Psoas muscle (tissue), 8 donors: ENCODE measurements around the gene NR2F6. TPM values are rescaled to one million over a fixed set of nuclear protein-coding genes. Genes with fewer than 3 reads are reported as not detected.

Source experiments
- ATAC-seq, 4 donors: fragments of 200-7000 bp; cut with Tn5 transposase; one replicate each; pipeline ENCODE4 v1.9.1; 2020; ENCODE audit warnings: moderate library complexity in 3 of 4, mild to moderate bottlenecking in 2 of 4
- DNase-seq, 2 donors: peaks; one replicate each; pipeline ENCODE4 v3.0.0-alpha.2; 2020
- H3K27ac ChIP-seq: fragments of 200-600 bp; one replicate; pipeline ENCODE4 v1.8.0; 2022
- H3K27me3 ChIP-seq, 3 donors: fragments of 200-600 bp in 1 of 3; one replicate each; pipeline versions ENCODE4 v1.6.1 to v1.8.0; 2013 to 2022; ENCODE audit warnings: low read length in 2 of 3, mild to moderate bottlenecking in 2 of 3, moderate library complexity in 1 of 3; ENCODE audit not compliant: insufficient read depth in 3 of 3
- H3K36me3 ChIP-seq, 2 donors: fragments of 200-600 bp in 1 of 2; one replicate each; pipeline versions ENCODE4 v1.6.1 to v1.8.0; 2013 to 2022; ENCODE audit warnings: low read depth in 1 of 2, mild to moderate bottlenecking in 1 of 2, moderate library complexity in 1 of 2; ENCODE audit not compliant: insufficient read depth in 1 of 2
- H3K4me1 ChIP-seq: fragments of 200-600 bp; one replicate; pipeline ENCODE4 v1.8.0; 2022
- H3K4me3 ChIP-seq: fragments of 200-600 bp; one replicate; pipeline ENCODE4 v1.8.0; 2022; ENCODE audit warnings: mild to moderate bottlenecking
- H3K9me3 ChIP-seq: fragments of 200-600 bp; one replicate; pipeline ENCODE4 v1.8.0; 2022
- WGBS, 3 donors: extraction: QIAGEN DNeasy Blood & Tissue Kit; methylation state at CpG; one replicate each; pipeline versions ENCODE4 v1.1.6 to v1.1.7; 2013; 5-methylcytosine and 5-hydroxymethylcytosine counted together
- intact Hi-C, 2 donors: fragments of 100-400 bp; cut with DNase I; formaldehyde crosslinking; loops; one replicate each; pipeline versions ENCODE4 v1.11.0 to v1.14.2; 2022
- polyA plus RNA-seq, 3 donors: library from polyadenylated mRNA; stranded (reverse); fragments of 200-250 nt; gene quantifications; one replicate each; pipeline ENCODE4 v1.2.3, GENCODE V29; 2013
- total RNA-seq, 4 donors: library from RNA; stranded (reverse); fragmentation: NEBNext Ultra II Directional in 2 of 4; extraction: Animal tissue kit (Norgen Biotek cat#: 25700) in 2 of 4; gene quantifications; one replicate each; pipeline versions ENCODE4 v1.2.1 to v1.2.4, GENCODE V29; 2021 to 2023
- TF ChIP-seq, protein P1 (sequence below): fragments of 200-600 bp; IDR thresholded peaks from one replicate; pipeline ENCODE4 v1.8.0; 2022; ENCODE audit warnings: antibody characterized with exemption
- donor health status: healthy with polysubstance abuse.
- donor health status: DM: no; HTN: no; CAD: no; lungs with moderate emphysema.
- donor health status: Bipolar disorder and iron deficiency.
- donor health status: healthy.
- donor health status: DM: yes; HTN: yes; CAD: no.
- donor health status: DM: no; HTN: no; CAD: no.
- donor health status: DM: no; HTN: no; CAD: no.
- donor health status: DM: yes; HTN: yes; CAD: no.

The NR2F6 gene
- total and polyA plus RNA-seq, 7 donors: 21.1 to 56.7 (median 40.4) TPM

DNA sequence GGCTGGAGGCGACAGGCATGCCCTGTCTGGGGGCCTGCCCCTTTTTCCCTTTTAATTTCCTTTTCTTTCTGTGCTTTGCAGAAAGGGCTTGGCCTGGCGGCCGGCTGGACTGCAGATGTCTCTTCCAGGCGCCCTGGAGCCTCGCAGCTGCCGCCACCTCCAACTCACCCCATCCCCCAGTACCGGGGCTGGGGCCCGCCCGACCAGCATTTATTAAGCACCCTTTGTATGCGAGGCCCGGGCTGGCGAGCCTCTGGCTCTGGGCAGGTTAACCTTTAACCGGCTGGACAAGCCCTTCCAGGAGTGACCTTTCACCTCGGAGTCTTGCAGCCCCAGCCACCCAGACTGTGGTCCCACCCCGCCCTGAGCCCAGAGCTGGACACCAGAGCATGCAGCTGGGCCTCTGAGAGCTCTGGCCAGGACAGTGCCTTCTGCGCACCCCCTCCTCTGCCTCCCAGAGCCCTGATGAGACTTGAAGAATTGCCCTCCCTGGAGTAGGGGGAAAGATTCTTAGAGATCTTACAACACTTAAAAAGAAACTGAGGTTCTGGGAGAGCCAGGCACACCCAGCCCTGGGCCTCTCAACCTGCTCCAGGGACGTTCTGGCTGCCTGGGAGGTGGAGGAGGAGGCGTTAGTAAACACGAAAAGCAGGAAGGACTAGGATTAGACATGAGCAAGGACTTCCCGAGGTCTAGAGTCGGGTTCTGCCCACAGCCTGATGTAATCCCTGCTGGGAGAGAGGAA lies 1.1 kb upstream of the NR2F6 start:
- Histone ChIP-seq H3K27me3 (no peaks in the 10 kb centered on the region), H3K36me3 (no peaks in the 10 kb centered on the region), H3K27ac (peak overlapping the region; percentile 58), H3K4me1 (peaks cover 21% of the 10 kb centered on the region), H3K9me3 (no peaks in the 10 kb centered on the region), H3K4me3 (peak overlapping the region; percentile 85)
- DNase-seq (peak in 1 of 2 donors; percentile 72), ATAC-seq (peak; percentile 5 to 8 (median 7))
- TF ChIP-seq, protein P1, sequence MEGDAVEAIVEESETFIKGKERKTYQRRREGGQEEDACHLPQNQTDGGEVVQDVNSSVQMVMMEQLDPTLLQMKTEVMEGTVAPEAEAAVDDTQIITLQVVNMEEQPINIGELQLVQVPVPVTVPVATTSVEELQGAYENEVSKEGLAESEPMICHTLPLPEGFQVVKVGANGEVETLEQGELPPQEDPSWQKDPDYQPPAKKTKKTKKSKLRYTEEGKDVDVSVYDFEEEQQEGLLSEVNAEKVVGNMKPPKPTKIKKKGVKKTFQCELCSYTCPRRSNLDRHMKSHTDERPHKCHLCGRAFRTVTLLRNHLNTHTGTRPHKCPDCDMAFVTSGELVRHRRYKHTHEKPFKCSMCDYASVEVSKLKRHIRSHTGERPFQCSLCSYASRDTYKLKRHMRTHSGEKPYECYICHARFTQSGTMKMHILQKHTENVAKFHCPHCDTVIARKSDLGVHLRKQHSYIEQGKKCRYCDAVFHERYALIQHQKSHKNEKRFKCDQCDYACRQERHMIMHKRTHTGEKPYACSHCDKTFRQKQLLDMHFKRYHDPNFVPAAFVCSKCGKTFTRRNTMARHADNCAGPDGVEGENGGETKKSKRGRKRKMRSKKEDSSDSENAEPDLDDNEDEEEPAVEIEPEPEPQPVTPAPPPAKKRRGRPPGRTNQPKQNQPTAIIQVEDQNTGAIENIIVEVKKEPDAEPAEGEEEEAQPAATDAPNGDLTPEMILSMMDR: no peak
- intact Hi-C loops: no loop called here
- 19 to 30% (median 28%) methylated on average over 21 of the region's 21 CpGs for WGBS, 3 donors

DNA sequence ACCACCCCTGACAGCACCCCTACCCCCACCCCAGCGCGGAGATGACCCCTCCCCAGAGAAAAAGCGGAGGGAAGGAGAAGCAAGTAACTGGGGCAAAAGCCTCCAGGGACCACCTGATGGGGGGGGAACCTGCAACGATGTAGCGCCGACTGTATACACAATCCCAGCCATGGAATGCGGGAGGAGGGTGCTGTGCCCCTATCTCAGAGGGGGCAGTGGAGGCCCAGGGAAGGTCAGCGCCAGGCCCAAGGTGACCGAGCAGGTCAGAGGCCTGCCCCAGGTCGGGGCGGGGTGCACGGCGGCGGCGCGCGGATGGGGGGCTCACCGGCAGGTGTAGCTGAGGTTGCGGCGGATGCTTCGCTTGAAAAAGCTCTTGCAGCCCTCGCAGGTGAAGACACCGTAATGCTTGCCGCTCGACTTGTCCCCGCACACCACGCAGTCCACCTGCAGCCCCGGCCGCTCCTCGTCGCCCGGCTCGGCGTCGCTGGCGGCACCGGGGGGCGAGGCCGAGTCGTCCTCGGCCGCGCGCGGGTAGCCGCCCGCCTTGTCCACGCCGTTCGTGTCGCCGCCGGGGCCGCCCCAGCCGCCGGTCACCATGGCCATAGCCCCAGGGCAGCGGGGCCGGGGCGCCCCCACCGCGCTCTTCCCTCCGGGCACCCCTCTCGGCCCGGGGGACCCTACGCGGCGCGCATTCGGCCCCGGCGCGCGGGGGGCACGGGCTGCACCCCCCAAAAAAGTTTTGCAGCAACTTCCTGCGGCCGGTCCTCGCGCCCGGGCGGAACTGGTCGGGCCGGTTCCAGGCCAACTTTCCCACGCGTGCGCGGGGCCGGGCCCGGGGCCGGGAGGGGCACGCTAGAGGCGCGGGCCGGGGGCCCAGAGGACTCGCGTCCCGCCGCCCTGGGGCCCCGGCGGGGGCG lies 843 bp downstream of the NR2F6 start:
- H3K4me1 ChIP-seq: peaks cover 32% of the 10 kb centered on the region
- WGBS, 3 donors: 0 to 1% (median 1%) methylated on average over 42 to 100 of the region's 100 CpGs
- H3K27ac ChIP-seq: peak overlapping the region; percentile 84
- H3K4me3 ChIP-seq: peak overlapping the region; percentile 85
- DNase-seq (peak in 1 of 2 donors; percentile 75), ATAC-seq (no peak)
- intact Hi-C loops: no loop called here
- H3K36me3 ChIP-seq: peaks cover 0 to 4% of the 10 kb centered on the region in 2 donors
- TF ChIP-seq, protein P1: no peak
- no peaks in the 10 kb centered on the region for H3K27me3 ChIP-seq
- H3K9me3 ChIP-seq: no peaks in the 10 kb centered on the region

DNA sequence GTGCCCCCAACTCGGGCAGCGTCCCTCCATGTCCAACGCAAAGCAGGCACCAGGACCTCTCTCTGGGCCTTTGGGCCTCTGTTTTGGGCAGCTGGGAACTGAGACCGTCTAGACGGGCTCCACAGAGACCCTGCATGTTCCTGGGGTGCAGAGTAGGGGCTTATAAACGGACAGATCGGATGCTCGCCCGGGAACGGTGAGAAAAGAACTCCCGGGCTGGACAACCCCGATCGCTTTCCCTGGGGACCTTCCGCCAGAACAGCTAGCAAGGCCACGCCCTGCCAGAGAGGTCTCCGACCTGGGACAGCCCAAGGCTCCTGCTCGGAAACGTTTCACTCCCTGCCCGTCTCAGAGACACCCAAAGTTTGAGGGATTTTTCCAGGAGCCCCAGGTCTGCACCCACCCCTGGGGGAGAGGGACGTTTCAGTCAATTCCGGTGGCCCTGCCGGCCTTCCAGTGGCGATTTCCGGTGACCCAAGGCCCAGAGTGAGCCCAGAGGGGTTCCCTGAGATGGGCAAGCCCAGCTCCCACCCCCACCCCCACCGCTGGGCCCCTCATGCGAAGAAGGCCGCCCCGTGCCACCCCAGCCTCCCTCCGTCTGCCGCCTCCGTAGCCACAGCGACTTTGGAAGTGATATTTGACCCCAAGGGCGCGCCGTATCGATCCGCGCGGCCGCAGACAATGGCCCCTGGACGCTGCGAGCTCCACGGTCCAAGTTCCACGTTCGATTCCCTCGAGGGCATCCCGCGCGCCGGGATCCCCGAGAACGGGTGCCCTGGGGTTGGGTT lies 1.7 kb downstream of the NR2F6 start:
- H3K9me3 ChIP-seq: no peaks in the 10 kb centered on the region
- peaks cover 0 to 11% of the 10 kb centered on the region in 2 donors for H3K36me3 ChIP-seq
- H3K27ac ChIP-seq: peak overlapping the region; percentile 84
- H3K27me3 ChIP-seq: no peaks in the 10 kb centered on the region
- peak; percentile 69 to 86 for DNase-seq
- TF ChIP-seq, protein P1: no peak
- WGBS, 3 donors: 5 to 8% (median 7%) methylated on average over 49 to 52 of the region's 52 CpGs
- intact Hi-C loops: no loop called here
- ATAC-seq: peak in 3 of 4 donors; percentile 38 to 67 (median 55)
- H3K4me3 ChIP-seq: peak overlapping the region; percentile 85
- peaks cover 35% of the 10 kb centered on the region for H3K4me1 ChIP-seq

DNA sequence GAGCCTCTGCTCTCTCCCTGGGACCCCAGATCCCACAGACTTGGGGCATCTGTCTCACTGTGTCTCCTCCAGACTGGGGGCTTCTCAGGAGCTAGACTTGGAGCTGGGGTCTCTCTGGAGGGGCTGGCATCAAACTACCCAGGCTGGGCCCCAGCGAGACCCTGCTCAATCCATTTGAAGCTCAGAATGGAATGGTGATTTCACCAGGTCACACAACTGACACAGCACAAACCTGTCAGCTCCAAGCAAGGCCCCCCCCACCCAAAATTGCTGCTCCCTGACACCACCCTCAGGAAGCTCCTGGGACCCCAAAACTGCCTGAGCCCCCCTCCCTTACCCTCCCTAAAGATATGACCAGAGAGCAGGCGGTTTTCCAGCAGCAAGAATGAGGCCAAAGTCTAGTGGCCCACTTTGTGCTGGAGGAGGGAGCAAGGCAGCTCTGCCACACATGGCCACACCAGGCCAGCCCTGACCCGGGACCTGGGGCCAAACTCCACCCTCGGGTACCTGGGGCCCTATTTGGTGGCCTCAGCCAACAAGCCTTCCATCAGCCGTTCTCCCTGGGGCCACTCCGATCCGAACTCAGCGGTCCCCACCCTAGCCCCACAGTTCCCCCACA lies 2.4 kb downstream of the NR2F6 start:
- no peaks in the 10 kb centered on the region for H3K9me3 ChIP-seq
- DNase-seq: no peak
- no peaks in the 10 kb centered on the region for H3K27me3 ChIP-seq
- no peak for ATAC-seq
- H3K27ac ChIP-seq: peak overlapping the region; percentile 84
- WGBS, 3 donors: 19 to 39% (median 28%) methylated on average over 8 of the region's 8 CpGs
- TF ChIP-seq, protein P1: no peak
- H3K4me1 ChIP-seq: peaks cover 35% of the 10 kb centered on the region
- intact Hi-C loops: no loop called here
- peak overlapping the region; percentile 85 for H3K4me3 ChIP-seq
- peaks cover under 1 to 18% of the 10 kb centered on the region in 2 donors for H3K36me3 ChIP-seq
